T-helper 17 cell (primary cell): ENCODE measurements around the gene NGDN. TPM values are rescaled to one million over a fixed set of nuclear protein-coding genes. Genes with fewer than 3 reads are reported as not detected.

Source experiments
- total RNA-seq, 4 donors: library from RNA in 2 of 4; stranded (reverse) in 2 of 4; gene quantifications; one replicate each; pipeline ENCODE4 v1.2.3 and lab custom pipeline; 2022 to 2026

The NGDN gene
- total RNA-seq, 2 donors from 2014 or later, result 97.6 to 120 TPM

Other genes with a start within 250 kb of the NGDN start
- under 1 TPM in 1 of 2 donors, not detected in 1; 0.89 TPM for gene RNF212B, start 231.8 kb upstream of the NGDN start, total RNA-seq
- 1 to 10 TPM; 4.6 to 5.7 TPM for gene HOMEZ, start 183.6 kb upstream of the NGDN start, total RNA-seq
- 10 to 100 TPM; 30.6 to 33.8 TPM for gene PPP1R3E, start 166.8 kb upstream of the NGDN start, total RNA-seq
- 1 to 10 TPM; 3.5 to 5.0 TPM for gene BCL2L2, start 162.9 kb upstream of the NGDN start, total RNA-seq
- gene PABPN1, start 148.2 kb upstream of the NGDN start, total RNA-seq, result 100 to 1,000 TPM; 168 to 182 TPM
- gene SLC22A17, start 116.8 kb upstream of the NGDN start, total RNA-seq, result 10 to 100 TPM in 1 of 2 donors, 1 to 10 TPM in 1; 3.7 to 10.5 TPM
- not detected for gene EFS, start 104.5 kb upstream of the NGDN start, total RNA-seq
- gene IL25, start 96.9 kb upstream of the NGDN start, total RNA-seq, result not detected
- 10 to 100 TPM in 1 of 2 donors, 1 to 10 TPM in 1; 2.5 to 29.1 TPM for gene CMTM5, start 92.7 kb upstream of the NGDN start, total RNA-seq
- not detected for gene MYH6, start 61.4 kb upstream of the NGDN start, total RNA-seq
- not detected for gene MYH7, start 34.0 kb upstream of the NGDN start, total RNA-seq
- under 1 TPM; 0.16 to 0.27 TPM for gene ZFHX2, start 82.1 kb downstream of the NGDN start, total RNA-seq
- 10 to 100 TPM in 1 of 2 donors, 1 to 10 TPM in 1; 10.0 to 13.6 TPM for gene THTPA, start 86.6 kb downstream of the NGDN start, total RNA-seq
- 100 to 1,000 TPM; 268 to 313 TPM for gene AP1G2, start 98.1 kb downstream of the NGDN start, total RNA-seq
- not detected for gene JPH4, start 109.1 kb downstream of the NGDN start, total RNA-seq
- not detected for gene DHRS2, start 166.7 kb downstream of the NGDN start, total RNA-seq